Heart right ventricle (tissue), 16 donors: ENCODE results near the gene CAST. TPM values are rescaled to one million over a fixed set of nuclear protein-coding genes. Genes with fewer than 3 reads are reported as not detected.

ENCODE experiments used
- ATAC-seq, 8 donors: fragments of 200-7000 bp; cut with Tn5 transposase; one replicate each; pipeline ENCODE4 v1.9.1; 2020; ENCODE audit warnings: mild to moderate bottlenecking in 8 of 8, moderate library complexity in 8 of 8, moderate number of reproducible peaks in 1 of 8
- DNase-seq, 2 donors: peaks; one replicate each; pipeline ENCODE4 v3.0.0-alpha.2; 2020
- H3K27ac ChIP-seq, 10 donors: fragments of 200-600 bp; sonication (generic) in 2 of 10; one replicate each; pipeline versions ENCODE4 v1.5.0 to v1.8.0; 2020 to 2022; ENCODE audit warnings: mild to moderate bottlenecking in 3 of 10
- H3K27me3 ChIP-seq, 7 donors: fragments of 200-600 bp; one replicate each; pipeline ENCODE4 v1.8.0; 2021 to 2022; ENCODE audit warnings: mild to moderate bottlenecking in 2 of 7
- H3K36me3 ChIP-seq, 9 donors: fragments of 200-600 bp; sonication (generic) in 1 of 9; one replicate each; pipeline versions ENCODE4 v1.5.0 to v1.8.0; 2020 to 2022; ENCODE audit warnings: mild to moderate bottlenecking in 2 of 9
- H3K4me1 ChIP-seq, 9 donors: fragments of 200-600 bp; sonication (generic) in 1 of 9; one replicate each; pipeline versions ENCODE4 v1.5.0 to v1.8.0; 2020 to 2022; ENCODE audit warnings: mild to moderate bottlenecking in 4 of 9
- H3K4me3 ChIP-seq, 10 donors: fragments of 200-600 bp; sonication (generic) in 2 of 10; one replicate each; pipeline versions ENCODE4 v1.5.0 to v1.8.0; 2020 to 2022; ENCODE audit warnings: mild to moderate bottlenecking in 7 of 10, moderate library complexity in 2 of 10
- H3K9me3 ChIP-seq, 11 donors: fragments of 200-600 bp in 10 of 11; sonication (generic) in 2 of 11; one replicate each; pipeline versions ENCODE4 v1.5.0 to v1.8.0; 2013 to 2022; ENCODE audit warnings: mild to moderate bottlenecking in 2 of 11, control low read depth in 1 of 11, moderate library complexity in 1 of 11
- CTCF ChIP-seq, 9 donors: fragments of 200-600 bp; sonication (generic) in 2 of 9; IDR thresholded peaks; one replicate each; pipeline versions ENCODE4 v1.5.0 to v1.8.0; 2021 to 2022; ENCODE audit warnings: antibody characterized with exemption in 9 of 9, mild to moderate bottlenecking in 5 of 9, moderate library complexity in 1 of 9
- WGBS, 2 donors: extraction: QIAGEN DNeasy Blood & Tissue Kit; methylation state at CpG; one replicate each; pipeline ENCODE4 v1.1.7; 2013; ENCODE audit warnings: inconsistent platforms in 1 of 2; 5-methylcytosine and 5-hydroxymethylcytosine counted together
- intact Hi-C, 10 donors: fragments of 100-400 bp; cut with DNase I; formaldehyde crosslinking; loops; one replicate each; pipeline versions ENCODE4 v1.11.1 to v1.14.2; 2022
- polyA plus RNA-seq, 2 donors: library from polyadenylated mRNA; stranded (reverse); fragments of 200-250 nt; gene quantifications; one replicate each; pipeline ENCODE4 v1.2.3, GENCODE V29; 2013
- total RNA-seq, 10 donors: library from RNA; stranded (reverse); fragmentation: NEBNext Ultra II Directional in 3 of 10; extraction: Animal tissue kit (Norgen Biotek cat#: 25700) in 3 of 10; gene quantifications; one replicate each; pipeline versions ENCODE4 v1.2.1 to v1.2.4, GENCODE V29; 2021 to 2023
- donor health status: Arrhythmogenic right ventricular cardiomyopathy.
- donor health status: ischemic (EF 13 %, LVEDD 7.1; RV severe dilation, severe dysfunction).
- donor health status: healthy with polysubstance abuse.
- donor health status: DM: no; HTN: yes; CAD: no.
- donor health status: DM: no; HTN: no; CAD: no.
- donor health status: ischemic (EF 25% LVEDD 6.9; RV normal size, moderate dysfunction).
- donor health status: ischemic (EF 25% LVEDD 5.7; RV mildly dilated, moderate dysfunction).
- donor health status: healthy.
- donor health status: DM: yes; HTN: yes; CAD: no.
- donor health status: Ischemic cardiomyopathy.
- donor health status: ischemic (EF 35%, LVEDD 5.7; RV mildly dilated, moderate dysfunction).
- donor health status: nonischemic (EF 11% LVEDD 7.7; RV severe dilation, severe dysfunction).
- donor health status: DM: yes; HTN: yes; CAD: no.
- donor health status: PGD.
- donor health status: ischemic (EF 29% LVEDD 5.4; RV normal size, mild dysfunction).
- donor health status: nonischemic (EF 23%, LVEDD 6.1; RV moderate dilation, normal function).

The CAST gene
- total and polyA plus RNA-seq, 12 donors = 174 to 783 (median 488) TPM

GRCh38 chr5:96772111-96772510, 109.9 kb downstream of the CAST start:
- Histone ChIP-seq H3K9me3 (no peaks in the 10 kb centered on the region), H3K27me3 (no peaks in the 10 kb centered on the region), H3K4me1 (peaks cover 0 to 16% (median 6%) of the 10 kb centered on the region in 9 donors), H3K4me3 (no peak overlapping the region), H3K27ac (peak overlapping the region in 3 of 10 donors; percentile 3 to 49 (median 6)), H3K36me3 (peaks cover 0 to 100% (median 60%) of the 10 kb centered on the region in 9 donors)
- intact Hi-C loops = loop anchor here in 2 of 10 donors (5.0 to 10.0 kb wide), 2 partner anchors 223 to 390 kb away; no protein-coding TSS in a partner anchor
- 89 to 95% methylated on average over 1 of the region's 1 CpG for WGBS, 2 donors
- DNase-seq (no peak), ATAC-seq (no peak)
- no peak for TF ChIP-seq CTCF (IDR thresholded peaks at IDR 0.05)

- no peak for ATAC-seq
- intact Hi-C loops = loop anchor here in 2 of 10 donors (5.0 to 10.0 kb wide), 2 partner anchors 222 to 390 kb away; no protein-coding TSS in a partner anchor
- Histone ChIP-seq H3K27ac (no peak overlapping the region), H3K4me1 (peaks cover 0 to 16% (median 6%) of the 10 kb centered on the region in 9 donors), H3K36me3 (peaks cover 0 to 100% (median 62%) of the 10 kb centered on the region in 9 donors), H3K4me3 (no peak overlapping the region), H3K9me3 (no peaks in the 10 kb centered on the region), H3K27me3 (no peaks in the 10 kb centered on the region)
- DNase-seq = no peak
- no peak for TF ChIP-seq CTCF (IDR thresholded peaks at IDR 0.05)
Observed at GRCh38 chr5:96772542-96772941, 110.4 kb downstream of the CAST start.

- WGBS, 2 donors = 87 to 95% methylated on average over 2 of the region's 2 CpGs
- no peak for DNase-seq
- Histone ChIP-seq H3K36me3 (peaks cover 0 to 100% (median 50%) of the 10 kb centered on the region in 9 donors), H3K4me1 (peaks cover 0 to 26% (median 9%) of the 10 kb centered on the region in 9 donors), H3K27me3 (no peaks in the 10 kb centered on the region), H3K9me3 (no peaks in the 10 kb centered on the region), H3K4me3 (no peak overlapping the region), H3K27ac (no peak overlapping the region)
- no peak for TF ChIP-seq CTCF (IDR thresholded peaks at IDR 0.05)
- intact Hi-C loops = loop anchor here in 1 of 10 donors (10.0 kb wide), 1 partner anchor 220 kb away; no protein-coding TSS in a partner anchor
- no peak for ATAC-seq
Observed at GRCh38 chr5:96775050-96775449, 112.9 kb downstream of the CAST start.

GRCh38 chr5:96775689-96776088, 113.5 kb downstream of the CAST start:
- H3K27me3 ChIP-seq = no peaks in the 10 kb centered on the region
- 96 to 99% methylated on average over 11 of the region's 11 CpGs for WGBS, 2 donors
- H3K4me3 ChIP-seq = no peak overlapping the region
- peaks cover 0 to 32% (median 14%) of the 10 kb centered on the region in 9 donors for H3K4me1 ChIP-seq
- intact Hi-C loops = loop anchor here in 1 of 10 donors (10.0 kb wide), 1 partner anchor 219 kb away; no protein-coding TSS in a partner anchor
- DNase-seq (no peak), ATAC-seq (peak in 5 of 8 donors; percentile 6 to 36 (median 25))
- no peaks in the 10 kb centered on the region for H3K9me3 ChIP-seq
- H3K36me3 ChIP-seq = peaks cover 0 to 100% (median 44%) of the 10 kb centered on the region in 9 donors
- TF ChIP-seq CTCF (IDR thresholded peaks at IDR 0.05) = no peak
- no peak overlapping the region for H3K27ac ChIP-seq
